Spinal cord (tissue), 10 donors: ENCODE measurements around the gene GDPD4. TPM values are rescaled to one million over a fixed set of nuclear protein-coding genes. Genes with fewer than 3 reads are reported as not detected.

Source experiments
- DNase-seq, 6 donors: peaks; one replicate each; pipeline versions ENCODE4 v3.0.0 to v3.0.0-alpha.2; 2013 to 2015; ENCODE audit warnings: low spot score in 6 of 6, low read depth in 4 of 6
- H3K27ac ChIP-seq: one replicate; pipeline ENCODE4 v1.5.1; 2013; ENCODE audit warnings: low read depth, low read length, control low read depth
- H3K27me3 ChIP-seq: one replicate; pipeline ENCODE4 v1.6.1; 2013; ENCODE audit warnings: low read length; ENCODE audit not compliant: control insufficient read depth, insufficient read depth
- H3K36me3 ChIP-seq: one replicate; pipeline ENCODE4 v1.6.1; 2013; ENCODE audit warnings: low read length; ENCODE audit not compliant: control insufficient read depth, insufficient read depth
- H3K4me1 ChIP-seq: one replicate; pipeline ENCODE4 v1.6.1; 2013; ENCODE audit warnings: low read length; ENCODE audit not compliant: control insufficient read depth, insufficient read depth
- H3K4me3 ChIP-seq: one replicate; pipeline ENCODE4 v1.5.1; 2013; ENCODE audit warnings: low read depth, low read length, control low read depth
- H3K9me3 ChIP-seq: one replicate; pipeline ENCODE4 v1.6.1; 2013; ENCODE audit warnings: low read length; ENCODE audit not compliant: control insufficient read depth, insufficient read depth
- WGBS: methylation state at CpG from one replicate; pipeline ENCODE4 v1.1.5; 2013; ENCODE audit warnings: missing lambda C conversion rate; ENCODE audit not compliant: insufficient coverage; 5-methylcytosine and 5-hydroxymethylcytosine counted together
- polyA plus RNA-seq, 2 donors: library from polyadenylated mRNA; unstranded; fragments of 120-200 nt; gene quantifications; one replicate each; pipeline ENCODE4 v1.2.1, GENCODE V29; 2013; ENCODE audit not compliant: insufficient read length in 2 of 2
- total RNA-seq, 2 donors: library from RNA; depleted of rRNA in 1 of 2; stranded (reverse); fragments of 120-200 nt in 1 of 2; fragments of >200 nt in 1 of 2; gene quantifications; one replicate each; pipeline versions ENCODE4 v1.2.3 to v1.2.4, GENCODE V29; 2013 to 2014
- donor health status: healthy.

The GDPD4 gene
- total and polyA plus RNA-seq, 4 donors: 0.44 TPM; not detected in 3

DNA sequence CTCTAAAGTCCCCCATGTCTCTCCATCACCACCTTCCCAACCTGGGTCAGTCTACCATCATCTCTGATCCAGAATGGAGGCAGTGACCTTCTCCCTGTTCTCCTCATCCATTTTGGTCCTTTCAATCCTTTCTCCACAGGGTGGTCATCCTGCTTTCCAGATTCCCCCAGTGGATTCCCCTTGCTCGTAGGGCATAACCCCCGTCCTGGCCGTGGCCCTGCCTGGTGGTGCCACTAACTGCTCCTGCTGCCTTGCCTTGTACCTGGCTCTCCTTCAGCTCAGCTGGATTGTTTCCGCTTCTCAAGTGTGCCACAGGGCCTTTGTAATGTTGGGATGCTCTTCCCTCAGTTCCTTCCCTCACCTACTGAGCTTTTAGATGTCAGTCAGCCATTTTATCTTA, 91.8 kb downstream of the GDPD4 start:
- Histone ChIP-seq H3K27ac (no peak overlapping the region), H3K36me3 (peaks cover 5% of the 10 kb centered on the region), H3K4me3 (no peak overlapping the region), H3K9me3 (no peaks in the 10 kb centered on the region), H3K27me3 (no peaks in the 10 kb centered on the region), H3K4me1 (no peaks in the 10 kb centered on the region)
- DNase-seq: no peak
- 97% methylated on average over 3 of the region's 4 CpGs for WGBS

DNA sequence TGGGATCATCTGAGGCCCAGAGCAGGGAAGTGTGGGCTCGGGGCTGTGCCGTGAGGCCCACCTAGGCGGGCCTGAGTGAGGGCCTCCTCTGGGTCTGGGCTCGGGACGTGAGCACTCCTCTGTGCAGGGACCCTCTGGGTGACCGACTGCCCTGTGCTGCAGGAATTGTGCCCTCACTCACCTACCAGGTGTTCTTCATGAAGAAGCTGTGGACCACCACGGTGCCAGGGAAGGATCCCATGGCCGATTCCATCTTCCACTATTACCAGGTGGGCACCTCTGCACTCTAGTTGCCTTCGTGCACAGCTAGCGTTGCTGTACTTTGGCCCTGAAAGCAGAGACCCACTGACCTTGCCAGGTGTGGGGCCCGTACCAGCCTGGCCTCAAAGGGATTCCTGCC, 93.0 kb downstream of the GDPD4 start:
- no peak overlapping the region for H3K27ac ChIP-seq
- H3K36me3 ChIP-seq: peaks cover 5% of the 10 kb centered on the region
- H3K9me3 ChIP-seq: no peaks in the 10 kb centered on the region
- no peak for DNase-seq
- 90% methylated on average over 11 of the region's 11 CpGs for WGBS
- H3K4me1 ChIP-seq: no peaks in the 10 kb centered on the region
- H3K27me3 ChIP-seq: no peaks in the 10 kb centered on the region
- H3K4me3 ChIP-seq: no peak overlapping the region

DNA sequence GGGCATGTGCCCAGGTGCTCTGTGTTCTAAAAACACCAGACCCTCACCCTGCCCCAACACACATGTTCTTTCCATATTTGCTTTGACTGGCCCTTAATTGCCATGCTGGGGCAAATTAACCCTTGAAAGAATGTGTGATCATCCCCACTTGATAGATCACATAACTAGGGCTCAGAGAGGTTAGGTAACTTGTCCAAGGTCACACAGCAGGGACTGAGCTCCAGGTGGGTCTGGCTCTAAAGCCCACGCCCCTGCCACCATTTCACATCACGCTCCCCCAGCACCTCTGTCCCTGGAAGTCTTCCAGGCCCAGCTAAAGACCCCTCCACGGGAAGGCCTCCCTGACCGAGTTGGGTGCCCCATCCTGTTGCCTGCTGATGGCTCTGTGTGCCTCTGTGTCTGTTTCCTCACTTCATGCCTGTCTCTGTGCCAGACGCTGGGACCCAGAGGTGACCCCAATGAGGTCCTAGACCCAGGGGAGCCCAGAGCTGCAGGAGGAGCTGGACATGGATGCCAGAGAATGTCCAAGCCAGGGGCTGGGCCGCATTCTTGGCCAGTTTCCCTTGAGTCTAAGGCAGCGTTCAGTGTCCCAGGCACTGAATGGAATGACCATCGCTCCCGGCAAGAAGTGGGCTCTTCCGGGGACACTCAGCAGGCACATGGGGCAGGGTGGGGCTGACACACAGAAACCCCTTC, 93.7 kb downstream of the GDPD4 start:
- Histone ChIP-seq H3K4me3 (no peak overlapping the region), H3K27me3 (no peaks in the 10 kb centered on the region), H3K4me1 (no peaks in the 10 kb centered on the region), H3K9me3 (no peaks in the 10 kb centered on the region), H3K36me3 (peaks cover 8% of the 10 kb centered on the region), H3K27ac (no peak overlapping the region)
- no peak for DNase-seq
- 84% methylated on average over 10 of the region's 10 CpGs for WGBS

DNA sequence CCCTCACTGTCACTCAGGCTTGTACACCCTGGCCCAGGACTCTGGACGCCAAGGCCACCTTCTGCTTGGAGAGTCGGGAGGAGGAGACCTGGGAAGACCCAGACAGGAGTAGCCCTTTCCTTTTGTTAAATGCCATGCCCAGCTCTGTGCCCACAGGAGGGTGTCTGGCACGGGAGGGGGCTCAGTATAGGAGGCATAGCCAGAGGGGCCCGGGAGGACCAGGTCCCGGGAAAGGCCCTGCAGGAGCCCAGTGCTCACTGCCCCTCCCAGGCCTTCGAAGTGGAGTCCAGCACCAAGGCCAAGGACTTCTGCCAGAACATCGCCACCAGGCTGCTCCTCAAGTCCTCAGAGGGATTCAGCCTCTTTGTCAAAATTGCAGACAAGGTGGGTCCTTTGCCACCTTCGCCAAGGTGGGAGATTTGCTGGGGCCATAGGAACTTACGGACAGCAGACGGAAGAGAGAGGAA, 94.4 kb downstream of the GDPD4 start:
- H3K4me1 ChIP-seq: no peaks in the 10 kb centered on the region
- 74% methylated on average over 10 of the region's 10 CpGs for WGBS
- peaks cover 8% of the 10 kb centered on the region for H3K36me3 ChIP-seq
- H3K27ac ChIP-seq: no peak overlapping the region
- no peak overlapping the region for H3K4me3 ChIP-seq
- H3K27me3 ChIP-seq: no peaks in the 10 kb centered on the region
- DNase-seq: no peak
- H3K9me3 ChIP-seq: no peaks in the 10 kb centered on the region

DNA sequence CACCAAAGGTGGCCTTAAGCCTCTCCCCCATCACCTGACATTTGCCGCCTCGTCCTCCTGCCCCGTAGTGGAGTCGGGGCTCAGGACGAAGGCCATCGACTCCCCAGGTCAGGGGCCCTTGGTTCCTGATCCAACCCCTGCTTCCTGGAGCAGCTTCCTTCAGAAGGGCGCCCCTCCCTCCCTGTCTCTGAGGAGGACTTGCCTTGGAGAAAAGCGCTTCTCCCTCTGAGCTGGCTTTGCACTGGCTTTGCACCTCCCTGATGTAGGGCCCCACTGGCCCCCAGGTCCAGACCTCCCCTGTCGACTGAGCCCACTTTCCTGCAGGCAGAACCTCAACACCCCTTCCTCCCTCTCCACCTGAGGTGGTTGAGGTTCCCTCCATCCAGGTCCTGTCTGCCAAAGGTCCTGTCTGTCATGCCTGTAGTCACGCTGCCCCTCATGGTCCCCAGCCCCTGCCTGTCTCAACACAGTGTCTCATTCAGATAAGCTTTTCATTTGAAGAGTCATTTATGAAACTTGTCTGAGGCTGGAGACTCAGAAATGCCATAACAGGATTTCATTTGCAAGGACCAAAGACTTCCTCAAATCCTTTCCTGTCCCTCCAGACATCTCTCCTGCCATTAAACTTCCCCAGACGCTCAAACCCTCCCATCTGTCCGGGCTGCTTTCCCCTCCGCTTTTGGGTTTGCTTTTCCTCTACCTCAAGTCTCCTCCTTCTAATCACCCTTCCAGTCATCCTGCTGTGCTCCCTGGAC, 95.0 kb downstream of the GDPD4 start:
- Histone ChIP-seq H3K9me3 (no peaks in the 10 kb centered on the region), H3K36me3 (peaks cover 7% of the 10 kb centered on the region), H3K4me3 (no peak overlapping the region), H3K4me1 (no peaks in the 10 kb centered on the region), H3K27ac (no peak overlapping the region), H3K27me3 (no peaks in the 10 kb centered on the region)
- DNase-seq: no peak
- 87% methylated on average over 12 of the region's 13 CpGs for WGBS

DNA sequence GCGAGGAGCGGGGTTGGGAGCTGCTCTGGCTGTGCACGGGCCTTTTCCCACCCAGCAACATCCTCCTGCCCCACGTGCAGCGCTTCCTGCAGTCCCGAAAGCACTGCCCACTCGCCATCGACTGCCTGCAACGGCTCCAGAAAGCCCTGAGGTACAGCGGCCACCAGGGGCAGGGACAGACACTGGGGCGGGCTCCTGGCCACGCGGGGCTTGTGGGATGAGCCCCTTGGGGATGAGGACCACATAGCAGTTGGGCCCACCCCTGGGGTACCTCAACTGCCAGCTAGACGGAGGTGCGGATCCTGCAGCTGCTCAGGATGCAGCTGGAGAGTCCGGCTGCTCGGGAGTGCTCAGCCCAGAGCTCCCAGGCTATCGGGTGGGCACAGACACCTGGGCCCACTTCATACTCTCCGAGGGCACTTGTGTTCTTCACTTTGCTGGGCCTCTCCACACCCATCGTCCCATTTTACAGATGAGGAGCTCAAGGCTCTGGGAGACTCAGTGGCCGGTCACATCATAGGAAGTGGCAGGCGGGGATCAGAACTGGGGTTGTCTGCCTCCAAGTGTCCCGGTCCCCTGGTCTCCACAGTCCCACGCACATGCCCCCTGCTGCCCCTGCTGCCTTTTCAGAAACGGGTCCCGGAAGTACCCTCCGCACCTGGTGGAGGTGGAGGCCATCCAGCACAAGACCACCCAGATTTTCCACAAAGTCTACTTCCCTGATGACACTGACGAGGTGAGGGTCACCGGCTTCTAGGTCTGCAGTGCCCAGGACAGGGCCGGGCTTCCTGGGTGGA, 95.8 kb downstream of the GDPD4 start:
- Histone ChIP-seq H3K4me1 (no peaks in the 10 kb centered on the region), H3K27ac (no peak overlapping the region), H3K9me3 (no peaks in the 10 kb centered on the region), H3K27me3 (no peaks in the 10 kb centered on the region), H3K4me3 (no peak overlapping the region), H3K36me3 (peaks cover 4% of the 10 kb centered on the region)
- no peak for DNase-seq
- WGBS: 83% methylated on average over 30 of the region's 30 CpGs

DNA sequence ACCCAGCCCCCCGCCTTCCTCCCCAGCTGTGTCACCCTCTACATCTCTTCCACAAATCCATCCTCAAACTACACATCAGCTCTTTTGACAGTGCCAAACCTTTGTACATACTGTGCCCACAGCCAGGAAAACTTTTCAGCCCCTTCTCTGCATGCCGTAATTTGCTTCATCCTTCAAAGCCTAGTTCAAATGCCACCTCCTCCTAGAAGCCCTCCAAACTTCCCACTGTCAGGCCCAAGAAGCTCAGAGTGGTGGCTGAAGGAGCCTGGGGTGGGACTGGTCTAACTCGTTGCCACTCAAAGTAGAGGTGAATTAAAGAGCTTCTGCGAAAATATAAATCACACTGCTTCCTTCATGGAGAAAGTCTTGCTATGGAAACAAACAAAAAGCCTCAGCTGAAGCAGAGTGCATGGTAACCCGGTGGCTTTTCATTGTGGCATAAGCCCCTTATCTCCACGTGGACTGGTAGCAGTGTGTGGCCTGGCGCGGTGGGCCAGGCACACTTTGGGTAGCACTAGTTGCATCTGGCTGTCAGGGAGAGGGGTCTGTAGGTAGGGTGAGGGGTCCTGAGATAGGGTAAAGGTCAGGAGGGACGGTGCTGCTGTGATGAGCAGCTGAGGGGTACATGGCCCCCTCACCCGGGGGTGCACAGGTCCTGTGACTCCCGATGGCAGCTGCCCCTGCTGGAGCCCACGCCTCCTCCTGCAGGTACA, 96.6 kb downstream of the GDPD4 start:
- DNase-seq: no peak
- 89% methylated on average over 10 of the region's 12 CpGs for WGBS
- Histone ChIP-seq H3K4me1 (no peaks in the 10 kb centered on the region), H3K36me3 (peaks cover 4% of the 10 kb centered on the region), H3K27ac (no peak overlapping the region), H3K27me3 (no peaks in the 10 kb centered on the region), H3K4me3 (no peak overlapping the region), H3K9me3 (no peaks in the 10 kb centered on the region)

DNA sequence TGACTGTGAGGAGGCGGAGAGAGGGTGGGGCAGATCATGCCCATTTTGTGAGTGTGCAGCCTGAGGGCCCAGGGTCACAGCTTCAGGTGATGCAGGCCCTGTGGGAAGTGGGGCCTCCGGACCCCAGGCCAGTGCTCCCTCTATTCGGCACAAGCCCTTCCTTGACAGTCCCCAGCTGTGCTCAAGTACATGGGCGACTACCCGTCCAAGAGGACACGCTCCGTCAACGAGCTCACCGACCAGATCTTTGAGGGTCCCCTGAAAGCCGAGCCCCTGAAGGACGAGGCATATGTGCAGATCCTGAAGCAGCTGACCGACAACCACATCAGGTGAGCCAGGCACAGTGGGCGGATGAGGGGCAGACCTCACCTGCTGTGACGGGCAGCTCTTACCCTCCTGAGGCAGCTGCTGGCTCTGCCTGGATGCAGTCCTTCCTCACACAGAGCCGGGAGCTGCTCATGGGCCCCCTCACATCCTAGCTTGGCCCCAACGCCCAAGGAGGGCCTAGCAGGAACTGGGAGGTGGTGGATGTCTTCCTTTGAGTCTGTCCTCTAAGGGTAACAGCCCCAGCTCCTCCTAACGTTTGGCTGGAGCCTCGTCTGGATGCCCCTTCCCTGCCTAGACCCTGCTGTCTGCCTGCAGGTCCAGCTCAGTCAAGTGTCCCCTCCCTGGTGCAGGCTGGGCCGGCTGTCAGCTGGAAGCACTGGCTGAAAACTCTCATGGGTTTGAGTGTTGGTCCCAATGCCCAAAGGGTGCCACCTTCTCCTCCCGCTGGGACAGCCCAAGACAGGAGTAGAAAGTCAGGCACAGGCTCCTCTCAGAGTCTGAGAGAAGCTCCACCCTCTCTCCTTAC, 97.4 kb downstream of the GDPD4 start:
- 83% methylated on average over 20 of the region's 20 CpGs for WGBS
- Histone ChIP-seq H3K4me1 (no peaks in the 10 kb centered on the region), H3K36me3 (peaks cover 6% of the 10 kb centered on the region), H3K27ac (no peak overlapping the region), H3K4me3 (no peak overlapping the region), H3K9me3 (no peaks in the 10 kb centered on the region), H3K27me3 (no peaks in the 10 kb centered on the region)
- DNase-seq: no peak
